Transverse colon (tissue), 4 donors: ENCODE results near the gene IP6K3.

Source experiments
- CTCF ChIP-seq, 5 experiments: fragments of 200-600 bp in 3 of 5; fragments of 450-650 bp in 2 of 5; sonication (generic) in 3 of 5; IDR thresholded peaks; 1 replicate in 2 of 5; 2 replicates in 3 of 5; pipeline ENCODE4 v1.5.1; 2016 to 2017; ENCODE audit warnings: antibody characterized with exemption in 5 of 5, inconsistent platforms in 3 of 5, mild to moderate bottlenecking in 2 of 5, moderate library complexity in 1 of 5
- POLR2A ChIP-seq: fragments of 450-650 bp; IDR thresholded peaks from one replicate; pipeline ENCODE4 v1.6.1; 2016; ENCODE audit warnings: antibody characterized with exemption, mild to moderate bottlenecking, moderate library complexity
- POLR2AphosphoS5 ChIP-seq, 3 donors: sonication (generic); formaldehyde crosslinking; IDR thresholded peaks; one replicate each; pipeline ENCODE4 v1.6.1; 2016; ENCODE audit warnings: antibody characterized with exemption in 3 of 3

- no peak for TF ChIP-seq CTCF (IDR thresholded peaks at IDR 0.05)
- TF ChIP-seq POLR2AphosphoS5 (IDR thresholded peaks at IDR 0.05) = no peak
- no peak for TF ChIP-seq POLR2A
Measured at GRCh38 chr6:33683576-33684427, 62.9 kb downstream of the IP6K3 start.
